Mononuclear cell (primary cell): ENCODE results near the gene ANK3. TPM values are rescaled to one million over a fixed set of nuclear protein-coding genes. Genes with fewer than 3 reads are reported as not detected.

Experiments
- H3K27me3 ChIP-seq: 2 replicates; pipeline ENCODE4 v1.6.0; 2011; ENCODE audit warnings: low read length, control low read depth; ENCODE audit not compliant: insufficient read depth
- H3K4me1 ChIP-seq: 2 replicates; pipeline ENCODE4 v1.5.1; 2011; ENCODE audit warnings: mild to moderate bottlenecking, low read length, control low read depth; ENCODE audit not compliant: insufficient read depth
- H3K4me3 ChIP-seq: 2 replicates; pipeline ENCODE4 v1.5.1; 2011; ENCODE audit warnings: mild to moderate bottlenecking, low read length, moderate library complexity
- H3K9me3 ChIP-seq: 2 replicates; pipeline ENCODE4 v1.5.1; 2011; ENCODE audit warnings: low read depth, mild to moderate bottlenecking, control low read depth, low read length
- total RNA-seq: library from RNA; depleted of rRNA; stranded (reverse); fragments of >200 nt; gene quantifications from one replicate; pipeline ENCODE4 v1.2.3, GENCODE V29; 2012

Gene ANK3
- total RNA-seq, 1 donor, result 73.0 TPM

DNA sequence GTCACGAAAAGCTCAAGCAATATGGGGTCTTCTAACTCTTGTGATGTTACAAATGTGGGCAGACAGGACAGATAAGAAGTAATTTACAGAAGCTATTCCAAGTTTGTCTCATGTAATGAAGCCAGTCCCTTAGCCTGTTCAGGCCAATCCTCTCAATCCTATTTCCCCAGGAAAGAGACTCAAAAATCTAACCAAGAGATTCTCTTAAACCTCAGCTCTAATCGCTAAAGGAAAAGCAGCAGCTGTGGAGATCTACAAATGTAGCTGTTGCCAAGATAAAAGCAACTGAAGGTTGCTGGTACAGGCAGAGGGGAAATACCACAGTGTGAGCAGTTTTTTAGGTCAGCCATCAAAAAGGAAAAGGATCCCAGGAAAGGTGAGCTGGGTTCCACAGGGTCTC, 39.3 kb downstream of the ANK3 start:
- no peak overlapping the region for H3K4me3 ChIP-seq

DNA sequence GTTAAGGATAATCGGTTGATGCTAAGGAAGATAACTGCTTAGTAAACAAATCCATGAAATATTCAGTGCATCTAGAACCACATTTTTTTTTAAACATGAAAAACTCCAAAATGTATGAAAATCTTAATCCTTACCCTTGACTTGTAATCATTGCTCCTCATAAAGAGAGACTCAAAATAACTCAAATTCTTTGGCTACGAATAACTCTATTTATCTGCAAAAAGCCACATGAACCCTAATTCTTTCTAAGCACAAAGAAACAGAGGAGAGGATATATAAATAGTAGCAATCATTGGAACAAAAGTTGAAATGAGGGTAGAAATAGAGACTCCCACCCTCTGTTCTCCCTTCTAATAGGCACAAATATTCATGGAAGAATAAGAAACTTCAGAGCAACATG, 40.2 kb downstream of the ANK3 start:
- Histone ChIP-seq H3K4me3 (no peak overlapping the region), H3K9me3 (no peaks in the 10 kb centered on the region), H3K27me3 (no peaks in the 10 kb centered on the region), H3K4me1 (no peaks in the 10 kb centered on the region)

More for the DNA sequence above, 39.3 kb downstream of the ANK3 start:
- H3K4me1 ChIP-seq, result no peaks in the 10 kb centered on the region
- no peaks in the 10 kb centered on the region for H3K9me3 ChIP-seq
- H3K27me3 ChIP-seq, result no peaks in the 10 kb centered on the region

DNA sequence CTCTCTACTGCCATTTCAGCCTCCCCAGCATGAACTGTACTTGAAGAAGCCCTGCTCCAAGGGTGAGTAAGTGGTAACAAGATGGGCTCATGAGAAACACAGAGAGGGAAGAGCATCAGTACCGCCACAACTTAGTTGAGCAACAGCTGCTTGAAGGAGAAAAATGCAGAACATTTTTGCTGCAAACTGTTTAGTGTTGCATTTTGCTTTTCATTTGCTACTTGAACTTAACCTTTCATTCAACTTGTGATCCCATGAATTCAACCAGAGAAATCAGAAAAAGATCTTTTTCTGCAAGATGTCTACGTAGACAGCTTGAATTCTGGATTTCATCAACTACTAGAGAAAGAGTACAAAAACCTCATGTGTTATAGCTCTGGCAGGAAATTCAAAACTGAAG, 40.7 kb downstream of the ANK3 start:
- H3K27me3 ChIP-seq, result no peaks in the 10 kb centered on the region
- no peaks in the 10 kb centered on the region for H3K9me3 ChIP-seq
- no peaks in the 10 kb centered on the region for H3K4me1 ChIP-seq
- no peak overlapping the region for H3K4me3 ChIP-seq

DNA sequence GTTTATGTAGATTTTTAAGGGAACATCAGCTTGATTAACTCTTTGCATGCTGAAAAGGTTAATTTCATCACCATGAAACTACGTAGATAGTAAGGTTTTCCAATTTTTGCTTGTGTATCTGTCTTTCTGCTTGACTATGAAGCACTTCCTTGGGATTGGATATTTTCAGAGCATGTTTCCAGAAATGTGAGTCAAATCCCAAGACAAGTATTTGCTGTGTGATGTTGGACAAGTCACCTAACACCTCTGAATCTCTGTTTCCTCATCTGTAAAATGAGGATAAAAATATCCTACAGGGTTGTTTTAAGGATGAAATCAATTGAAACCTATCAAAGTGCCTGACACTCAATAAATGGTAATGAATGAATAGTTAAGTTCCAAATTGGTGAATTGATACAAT, 42.4 kb downstream of the ANK3 start:
- no peak overlapping the region for H3K4me3 ChIP-seq
- H3K4me1 ChIP-seq, result no peaks in the 10 kb centered on the region
- H3K9me3 ChIP-seq, result no peaks in the 10 kb centered on the region
- no peaks in the 10 kb centered on the region for H3K27me3 ChIP-seq

DNA sequence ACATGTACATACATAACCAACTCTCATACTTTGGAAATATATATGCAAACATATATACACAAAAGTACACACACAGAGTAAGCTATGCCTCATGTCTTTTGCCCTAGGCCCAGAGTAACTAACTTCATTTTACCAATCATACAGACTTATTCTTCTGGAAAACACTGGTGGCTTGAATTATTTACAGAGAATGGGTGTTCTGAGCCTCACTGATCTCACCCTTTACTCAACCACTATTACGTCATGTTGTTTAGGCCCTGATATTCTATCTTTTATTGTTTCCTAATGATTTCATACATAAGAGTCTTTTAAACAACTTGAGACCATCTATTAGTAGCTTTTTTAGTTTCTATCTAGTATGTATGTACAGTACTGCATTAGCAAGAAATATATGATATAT, 43.0 kb downstream of the ANK3 start:
- no peaks in the 10 kb centered on the region for H3K27me3 ChIP-seq
- H3K4me3 ChIP-seq, result no peak overlapping the region
- H3K4me1 ChIP-seq, result no peaks in the 10 kb centered on the region
- no peaks in the 10 kb centered on the region for H3K9me3 ChIP-seq

- no peaks in the 10 kb centered on the region for H3K9me3 ChIP-seq
Measured at GRCh38 chr10:60343254-60343653, 46.4 kb downstream of the ANK3 start.

GRCh38 chr10:60341969-60342368, 47.7 kb downstream of the ANK3 start:
- Histone ChIP-seq H3K27me3 (no peaks in the 10 kb centered on the region), H3K9me3 (no peaks in the 10 kb centered on the region), H3K4me3 (no peak overlapping the region), H3K4me1 (no peaks in the 10 kb centered on the region)

More at GRCh38 chr10:60343254-60343653, 46.4 kb downstream of the ANK3 start:
- no peak overlapping the region for H3K4me3 ChIP-seq
- no peaks in the 10 kb centered on the region for H3K4me1 ChIP-seq
- H3K27me3 ChIP-seq, result no peaks in the 10 kb centered on the region

DNA sequence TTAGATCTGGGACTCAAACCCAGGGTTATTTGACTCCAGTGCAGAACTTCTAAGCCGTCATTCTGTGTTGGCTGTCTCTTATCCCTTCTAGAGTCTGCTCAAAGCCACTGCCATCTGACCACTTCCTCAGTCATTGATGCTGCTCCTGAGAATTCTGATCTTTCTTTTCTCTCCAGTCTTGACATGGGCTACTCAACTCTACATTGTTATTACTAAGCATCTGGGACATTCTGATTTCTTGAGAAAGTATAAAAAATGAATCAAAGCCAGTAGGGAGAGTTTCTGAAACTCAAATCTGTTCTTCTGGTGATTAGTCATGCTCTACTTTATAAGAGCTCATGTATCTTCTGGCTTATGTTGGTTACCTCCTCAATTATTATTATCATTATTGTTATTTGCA, 48.7 kb downstream of the ANK3 start:
- H3K27me3 ChIP-seq, result no peaks in the 10 kb centered on the region
- no peaks in the 10 kb centered on the region for H3K4me1 ChIP-seq
- no peaks in the 10 kb centered on the region for H3K9me3 ChIP-seq
- H3K4me3 ChIP-seq, result no peak overlapping the region

DNA sequence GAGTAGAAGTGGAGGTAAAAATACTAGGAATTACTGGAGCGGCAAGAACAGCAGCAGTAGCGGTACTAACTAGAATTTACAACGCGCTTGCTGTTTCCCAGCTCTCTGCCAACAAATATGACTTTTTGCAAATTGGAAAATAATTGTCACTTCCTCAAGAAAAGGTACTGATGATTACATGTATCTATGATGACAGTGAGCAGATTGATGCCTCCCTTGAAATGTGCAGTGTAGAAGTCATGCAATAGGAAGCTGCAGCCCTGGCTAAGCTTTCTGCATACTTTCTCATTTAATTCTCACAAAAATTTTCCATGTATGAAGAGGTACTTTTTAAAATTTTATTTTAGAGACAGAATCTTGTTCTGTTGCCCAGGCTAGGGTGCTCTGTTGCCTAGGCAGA, 49.9 kb downstream of the ANK3 start:
- no peaks in the 10 kb centered on the region for H3K9me3 ChIP-seq
- H3K4me3 ChIP-seq, result no peak overlapping the region
- no peaks in the 10 kb centered on the region for H3K4me1 ChIP-seq
- no peaks in the 10 kb centered on the region for H3K27me3 ChIP-seq

DNA sequence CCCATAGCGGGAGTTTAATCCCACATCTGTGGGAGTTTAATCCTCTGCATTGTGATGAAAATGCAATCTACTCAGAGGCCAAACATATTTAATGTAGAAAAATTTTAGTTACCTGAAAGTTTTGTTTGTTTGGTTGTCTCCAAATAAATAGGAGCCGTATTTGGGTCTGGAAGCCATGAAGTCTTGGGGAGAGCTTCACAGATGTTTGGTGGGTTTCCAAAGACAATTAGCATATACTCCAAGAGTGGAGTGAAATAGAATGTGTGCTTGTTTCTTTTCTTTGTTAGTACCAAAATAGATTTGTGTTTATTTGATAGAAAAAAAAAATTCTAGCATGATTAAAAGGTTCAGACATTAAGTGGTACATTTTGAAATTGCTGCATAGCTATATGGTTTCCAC, 50.9 kb downstream of the ANK3 start:
- Histone ChIP-seq H3K27me3 (no peaks in the 10 kb centered on the region), H3K9me3 (no peaks in the 10 kb centered on the region), H3K4me1 (no peaks in the 10 kb centered on the region), H3K4me3 (no peak overlapping the region)

GRCh38 chr10:60338002-60338564, 51.6 kb downstream of the ANK3 start:
- Histone ChIP-seq H3K4me1 (no peaks in the 10 kb centered on the region), H3K27me3 (no peaks in the 10 kb centered on the region), H3K9me3 (no peaks in the 10 kb centered on the region), H3K4me3 (no peak overlapping the region)

GRCh38 chr10:60336901-60337630, 52.6 kb downstream of the ANK3 start:
- H3K9me3 ChIP-seq, result no peaks in the 10 kb centered on the region

DNA sequence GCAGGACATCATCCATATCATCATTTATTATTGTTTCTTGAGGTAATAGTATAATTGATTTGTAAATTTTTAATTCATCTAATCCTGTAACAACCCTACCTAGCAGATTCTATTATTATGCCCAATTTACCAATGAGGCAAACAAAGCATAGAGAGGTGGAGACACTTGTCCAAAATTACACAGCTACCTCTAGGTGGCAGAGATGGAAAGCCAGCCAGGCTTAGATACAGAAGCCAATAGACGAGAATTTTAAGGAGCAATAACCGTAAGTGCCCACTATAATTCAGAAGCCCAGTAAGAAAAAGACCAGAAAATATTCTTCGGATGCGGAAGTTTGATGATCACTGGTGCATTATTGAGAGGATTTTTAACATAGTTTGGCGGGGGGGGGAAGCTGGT, 54.0 kb downstream of the ANK3 start:
- H3K4me1 ChIP-seq, result no peaks in the 10 kb centered on the region
- H3K27me3 ChIP-seq, result no peaks in the 10 kb centered on the region
- H3K4me3 ChIP-seq, result no peak overlapping the region
- no peaks in the 10 kb centered on the region for H3K9me3 ChIP-seq

More at GRCh38 chr10:60336901-60337630, 52.6 kb downstream of the ANK3 start:
- Histone ChIP-seq H3K4me1 (no peaks in the 10 kb centered on the region), H3K4me3 (no peak overlapping the region), H3K27me3 (no peaks in the 10 kb centered on the region)

- Histone ChIP-seq H3K27me3 (no peaks in the 10 kb centered on the region), H3K9me3 (no peaks in the 10 kb centered on the region), H3K4me3 (no peak overlapping the region), H3K4me1 (no peaks in the 10 kb centered on the region)
Measured at GRCh38 chr10:60334991-60335390, 54.7 kb downstream of the ANK3 start.

- Histone ChIP-seq H3K4me1 (no peaks in the 10 kb centered on the region), H3K4me3 (no peak overlapping the region), H3K27me3 (no peaks in the 10 kb centered on the region), H3K9me3 (no peaks in the 10 kb centered on the region)
Measured at GRCh38 chr10:60332371-60332770, 57.3 kb downstream of the ANK3 start.

GRCh38 chr10:60331886-60332285, 57.8 kb downstream of the ANK3 start:
- Histone ChIP-seq H3K4me3 (no peak overlapping the region), H3K4me1 (no peaks in the 10 kb centered on the region), H3K27me3 (no peaks in the 10 kb centered on the region), H3K9me3 (no peaks in the 10 kb centered on the region)
